Activated CD4-positive, alpha-beta T cell treated with anti-CD3 and anti-CD28 coated beads, Interleukin-2, Interleukin-6, amounts not matched to agents 100 ng/mL and 50 ng/mL, durations not matched to agents 16 hours and 8 hours (primary cell): ENCODE results near the gene OR4K1.
"Not testable (repeated sequence)": the region's sequence is repeated elsewhere in the genome, so short reads cannot be mapped to it uniquely, and the experiment has no call there.

Experiments used
- DNase-seq: peaks from one replicate; pipeline ENCODE4 v3.0.0-alpha.2; 2020

OR4K1 gene, protein sequence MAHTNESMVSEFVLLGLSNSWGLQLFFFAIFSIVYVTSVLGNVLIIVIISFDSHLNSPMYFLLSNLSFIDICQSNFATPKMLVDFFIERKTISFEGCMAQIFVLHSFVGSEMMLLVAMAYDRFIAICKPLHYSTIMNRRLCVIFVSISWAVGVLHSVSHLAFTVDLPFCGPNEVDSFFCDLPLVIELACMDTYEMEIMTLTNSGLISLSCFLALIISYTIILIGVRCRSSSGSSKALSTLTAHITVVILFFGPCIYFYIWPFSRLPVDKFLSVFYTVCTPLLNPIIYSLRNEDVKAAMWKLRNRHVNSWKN

DNA sequence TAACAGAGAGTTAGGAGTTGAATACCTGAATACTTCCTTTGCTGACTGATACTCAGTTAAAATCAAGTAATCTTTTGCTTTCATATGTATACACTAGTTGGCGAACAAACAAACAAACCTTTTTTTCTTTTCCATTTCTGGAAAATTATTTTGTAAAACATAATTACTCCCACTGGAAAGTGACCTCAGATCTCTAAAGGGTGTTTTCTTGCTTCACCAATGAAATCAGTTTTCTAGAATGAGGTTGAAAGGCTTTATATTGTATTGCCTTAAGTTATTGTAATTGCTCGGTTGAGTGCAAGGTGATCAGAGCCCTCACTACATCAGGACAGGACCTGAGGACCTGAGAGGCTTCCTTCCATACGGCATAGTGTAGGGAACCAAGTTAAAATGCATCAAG, at the start of gene OR4K1:
Gene OR4K1, plus strand, starts transcription at position 301 of the 400 bp plus-strand sequence. CDS start 4,750 bp downstream, outside the sequence.
- DNase-seq: no peak

- DNase-seq: no peak
These were observed 35.4 kb upstream of the OR4K1 start for GRCh38 chr14:19895282-19895681.

DNA sequence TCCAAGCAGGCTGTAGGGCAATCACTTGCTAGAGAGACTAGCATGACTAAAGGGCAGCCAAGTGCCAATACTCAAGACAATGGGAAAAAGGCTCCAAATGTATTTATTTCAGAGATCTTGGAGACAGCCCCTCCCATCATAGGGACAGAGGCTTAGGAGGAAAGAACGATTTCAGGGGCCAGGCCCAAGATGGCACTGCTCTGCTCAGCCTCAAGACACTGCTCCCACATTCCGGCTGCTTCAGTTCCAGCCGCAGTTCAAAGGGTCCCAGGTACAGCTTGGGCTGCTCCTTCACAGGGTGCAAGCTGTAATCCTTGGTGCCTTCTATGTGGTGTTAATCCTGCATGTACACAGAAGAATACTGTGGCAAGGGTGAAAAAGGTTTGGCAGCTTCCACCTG, 29.7 kb upstream of the OR4K1 start:
- no peak for DNase-seq

DNA sequence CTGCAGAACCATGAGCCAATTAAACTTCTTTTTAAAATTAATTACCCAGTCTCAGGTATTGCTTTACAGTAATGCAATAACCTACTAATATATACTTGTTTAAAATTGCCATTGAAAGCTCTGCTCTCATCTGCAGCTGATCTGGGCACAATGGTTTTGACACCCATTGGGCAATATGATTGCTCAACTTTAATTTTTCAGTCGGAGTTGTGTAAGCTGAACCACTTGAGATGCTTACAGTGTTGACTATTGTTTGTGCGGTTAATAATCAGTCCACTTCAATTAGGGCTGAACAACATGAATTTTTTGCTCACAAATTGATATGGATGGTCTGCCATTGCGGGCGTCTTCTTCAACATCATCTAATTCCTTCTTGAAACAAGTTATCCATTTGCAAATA, 28.3 kb upstream of the OR4K1 start:
- DNase-seq: no peak

- no peak for DNase-seq
These were observed 24.1 kb upstream of the OR4K1 start for GRCh38 chr14:19906665-19907064.

DNA sequence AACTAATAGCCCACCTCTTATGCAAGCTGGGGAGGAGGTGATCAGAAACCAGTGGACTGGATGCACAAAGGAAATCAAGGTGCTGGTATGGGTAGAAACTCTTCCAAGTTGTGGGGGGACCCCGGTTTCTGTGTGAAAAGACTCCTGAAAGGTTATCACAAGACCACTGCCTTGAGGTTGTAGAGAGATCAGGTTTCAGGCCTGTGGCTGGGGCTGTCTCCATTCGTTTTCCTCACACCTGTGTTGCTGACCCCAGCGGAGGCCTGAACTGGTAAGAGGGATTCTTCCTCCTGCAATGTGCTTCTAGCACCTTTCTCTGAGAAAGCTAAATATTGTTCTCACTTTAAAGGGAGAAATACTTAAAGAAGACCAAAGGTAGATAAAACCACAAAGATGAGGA, 19.6 kb upstream of the OR4K1 start:
- no peak for DNase-seq

DNA sequence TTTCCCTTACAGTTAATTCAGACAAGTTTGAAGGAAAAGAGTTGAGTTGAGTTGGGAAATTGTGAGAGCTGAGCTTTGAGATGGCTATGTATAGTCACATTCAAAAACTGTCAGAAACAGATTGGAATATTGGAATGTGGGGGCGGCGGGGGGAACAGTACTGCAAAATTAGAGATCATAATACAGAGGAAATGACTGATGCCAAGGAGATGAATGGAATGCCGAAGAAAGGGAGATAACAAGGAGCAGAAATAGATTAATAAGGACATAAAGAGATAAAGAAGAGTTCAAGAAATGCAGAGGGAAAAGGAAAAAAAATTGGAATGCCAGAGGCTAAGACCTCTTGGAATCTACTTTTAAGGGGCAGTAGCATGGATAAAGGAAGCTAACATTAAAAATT, 13.5 kb upstream of the OR4K1 start:
- no peak for DNase-seq

DNA sequence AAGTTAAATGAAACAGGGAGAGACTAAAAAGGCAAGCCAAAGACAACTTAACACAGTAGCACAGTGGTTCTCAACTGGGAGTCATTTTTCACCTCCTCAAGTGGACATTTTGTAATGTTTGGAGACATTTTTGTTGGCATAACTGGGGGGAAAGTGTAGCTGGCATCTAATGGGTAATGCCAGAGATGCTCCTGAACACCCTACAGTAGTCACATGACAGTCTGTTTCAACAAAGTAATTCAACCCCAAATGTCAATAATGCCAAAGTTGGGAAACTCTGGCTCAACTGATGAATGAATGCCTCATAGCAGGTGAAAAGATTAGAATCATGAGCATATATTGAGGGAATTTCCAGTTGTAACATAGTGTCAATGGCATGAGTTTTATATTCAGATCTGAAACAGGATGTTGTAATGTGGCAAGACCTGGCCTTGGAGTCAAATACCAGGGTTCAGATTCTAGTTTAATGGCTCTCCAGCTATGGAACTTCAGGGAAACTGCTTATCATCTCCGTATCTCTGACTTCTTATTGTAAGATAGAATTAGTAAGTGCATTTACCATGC, 12.7 kb upstream of the OR4K1 start:
- no peak for DNase-seq

- no peak for DNase-seq
These were observed 12.0 kb upstream of the OR4K1 start for GRCh38 chr14:19918553-19919264.

- no peak for DNase-seq
These were observed 10.6 kb upstream of the OR4K1 start, which contains the start of gene OR4K5 for GRCh38 chr14:19920021-19920657. OR4K5 (plus strand) TSS chr14:19920607; CDS start chr14:19920607, 0 bp downstream.

DNA sequence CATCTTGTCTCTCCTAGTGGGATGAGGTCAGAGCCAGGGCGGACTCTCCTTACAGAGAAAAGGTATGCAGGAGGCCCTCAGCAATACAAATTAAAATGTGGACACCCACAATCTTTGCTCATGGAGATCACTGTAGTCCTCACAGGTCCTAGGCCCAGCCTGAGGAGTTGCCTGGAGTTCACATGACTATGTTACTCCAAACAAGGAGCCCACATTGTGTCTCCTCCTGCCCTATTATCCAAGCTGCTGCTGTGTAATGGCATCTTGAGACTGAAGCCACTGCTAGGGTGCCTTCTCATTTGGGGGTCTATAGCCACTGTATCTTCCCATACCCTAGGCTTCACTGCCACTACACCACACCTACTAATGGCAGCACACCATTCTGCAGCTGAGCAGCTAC, 11.0 kb downstream of the OR4K1 start:
- DNase-seq: no peak

DNA sequence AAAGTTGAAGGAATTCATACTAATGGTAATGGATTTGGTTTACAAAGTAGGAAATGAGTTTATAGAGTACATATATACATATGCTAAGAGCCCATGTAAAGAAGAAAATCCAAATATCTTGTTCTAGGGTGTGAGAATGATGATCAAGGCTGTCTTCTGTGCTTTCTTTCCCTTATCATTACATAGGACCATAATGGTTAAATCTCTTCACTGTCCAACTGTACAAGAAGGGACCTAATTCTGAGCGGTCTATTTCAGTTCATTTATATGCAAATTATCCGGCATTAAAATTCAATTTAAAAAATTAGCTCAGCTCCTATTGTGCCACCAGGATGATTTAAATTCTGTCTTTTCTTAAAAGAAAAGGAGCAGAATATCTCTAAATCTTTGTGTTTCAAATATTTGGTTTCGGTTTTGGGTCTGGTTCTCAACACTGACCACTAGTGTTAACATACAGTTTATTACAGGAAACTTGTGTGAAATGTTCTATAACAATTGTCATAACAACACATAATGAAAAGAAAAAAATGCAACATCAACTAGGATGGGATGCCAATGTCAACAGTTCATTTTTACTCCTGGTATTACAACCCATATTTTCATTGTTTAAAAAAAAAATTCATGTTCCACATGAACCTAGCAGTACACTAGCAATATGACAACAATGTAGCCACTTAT, 16.8 kb downstream of the OR4K1 start:
- DNase-seq: no peak

DNA sequence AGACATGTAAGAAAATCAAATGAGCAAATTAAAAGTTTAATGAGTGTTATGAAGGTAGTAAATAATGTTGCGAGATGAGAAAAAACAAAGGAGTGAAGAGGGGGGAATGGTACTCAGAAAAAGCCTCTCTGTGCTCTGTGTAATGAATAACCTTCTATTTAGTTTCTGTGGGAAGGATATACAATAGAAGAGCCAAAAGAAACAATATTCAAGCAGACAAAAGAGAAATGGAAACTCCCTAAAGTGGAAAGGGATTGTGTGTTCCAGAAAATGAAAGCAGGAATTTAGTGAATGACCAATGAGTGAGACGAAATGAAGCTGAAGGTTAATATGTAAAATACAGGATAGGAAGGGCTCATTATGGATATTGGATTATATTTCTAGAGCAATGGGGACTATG, 18.5 kb downstream of the OR4K1 start:
- DNase-seq: no peak

GRCh38 chr14:19969735-19970134, 39.0 kb downstream of the OR4K1 start:
- DNase-seq: not testable (repeated sequence)

- DNase-seq: peak; percentile 12
These were observed 44.1 kb downstream of the OR4K1 start for GRCh38 chr14:19974844-19975243.

GRCh38 chr14:19975291-19975690, 44.6 kb downstream of the OR4K1 start, which contains the start of gene OR4K15:
OR4K15 (plus strand) TSS chr14:19975591; CDS start chr14:19975591, 0 bp downstream.
- DNase-seq: no peak
